ENCODE results near the gene CAPN1. TPM values are rescaled to one million over a fixed set of nuclear protein-coding genes. Genes with fewer than 3 reads are reported as not detected.

Gene CAPN1
- total RNA-seq, 1 experiment from 2014 or later: 115 TPM

GRCh38 chr11:65260756-65261590 is 79.2 kb downstream of the CAPN1 start:
- DNase-seq (ENCODE audit: low spot score): no peak

Other genes starting within 250 kb of the CAPN1 start
- not detected in 2 replicates for gene GPHA2, start 246.0 kb upstream of the CAPN1 start, total RNA-seq (2014; rRNA removed; shearing (Covaris generic))
- not detected in 2 replicates for gene MAJIN, start 209.8 kb upstream of the CAPN1 start, total RNA-seq (2014; rRNA removed; shearing (Covaris generic))
- gene BATF2, start 185.0 kb upstream of the CAPN1 start, total RNA-seq (2014; rRNA removed; shearing (Covaris generic)): 1.8 and 2.3 TPM in 2 replicates
- gene ARL2, start 167.8 kb upstream of the CAPN1 start, total RNA-seq (2014; rRNA removed; shearing (Covaris generic)): 266 and 271 TPM in 2 replicates
- gene SNX15, start 154.5 kb upstream of the CAPN1 start, total RNA-seq (2014; rRNA removed; shearing (Covaris generic)): 6.3 and 8.5 TPM in 2 replicates
- 4.1 and 10.7 TPM in 2 replicates for gene SAC3D1, start 140.7 kb upstream of the CAPN1 start, total RNA-seq (2014; rRNA removed; shearing (Covaris generic))
- not detected in 2 replicates for gene NAALADL1, start 123.4 kb upstream of the CAPN1 start, total RNA-seq (2014; rRNA removed; shearing (Covaris generic))
- 28.7 and 30.5 TPM in 2 replicates for gene CDCA5, start 97.9 kb upstream of the CAPN1 start, total RNA-seq (2014; rRNA removed; shearing (Covaris generic))
- gene ZFPL1, start 97.7 kb upstream of the CAPN1 start, total RNA-seq (2014; rRNA removed; shearing (Covaris generic)): 35.7 and 40.5 TPM in 2 replicates
- 68.7 and 134 TPM in 2 replicates for gene VPS51, start 85.7 kb upstream of the CAPN1 start, total RNA-seq (2014; rRNA removed; shearing (Covaris generic))
- 3.2 and 5.2 TPM in 2 replicates for gene TM7SF2, start 70.1 kb upstream of the CAPN1 start, total RNA-seq (2014; rRNA removed; shearing (Covaris generic))
- gene ZNHIT2, start 64.2 kb upstream of the CAPN1 start, total RNA-seq (2014; rRNA removed; shearing (Covaris generic)): 5.6 and 8.0 TPM in 2 replicates
- 322 and 327 TPM in 2 replicates for gene FAU, start 59.8 kb upstream of the CAPN1 start, total RNA-seq (2014; rRNA removed; shearing (Covaris generic))
- gene MRPL49, start 59.6 kb upstream of the CAPN1 start, total RNA-seq (2014; rRNA removed; shearing (Covaris generic)): 61.6 and 76.7 TPM in 2 replicates
- 6.4 and 18.0 TPM in 2 replicates for gene SYVN1, start 47.4 kb upstream of the CAPN1 start, total RNA-seq (2014; rRNA removed; shearing (Covaris generic))
- not detected in 2 replicates for gene SPDYC, start 11.7 kb upstream of the CAPN1 start, total RNA-seq (2014; rRNA removed; shearing (Covaris generic))
- 33.0 and 40.9 TPM in 2 replicates for gene POLA2, start 80.0 kb downstream of the CAPN1 start, total RNA-seq (2014; rRNA removed; shearing (Covaris generic))
- gene CDC42EP2, start 132.9 kb downstream of the CAPN1 start, total RNA-seq (2014; rRNA removed; shearing (Covaris generic)): 1.9 and 2.5 TPM in 2 replicates
- gene DPF2, start 151.9 kb downstream of the CAPN1 start, total RNA-seq (2014; rRNA removed; shearing (Covaris generic)): 29.0 and 29.2 TPM in 2 replicates
- 1.1 and 1.6 TPM in 2 replicates for gene TIGD3, start 172.8 kb downstream of the CAPN1 start, total RNA-seq (2014; rRNA removed; shearing (Covaris generic))
- gene SLC25A45, start 200.7 kb downstream of the CAPN1 start, total RNA-seq (2014; rRNA removed; shearing (Covaris generic)): 0.10 and 0.91 TPM in 2 replicates
- 16.3 and 37.3 TPM in 2 replicates for gene FRMD8, start 204.7 kb downstream of the CAPN1 start, total RNA-seq (2014; rRNA removed; shearing (Covaris generic))
- 2.9 and 3.4 TPM in 2 replicates for gene NEAT1, start 240.9 kb downstream of the CAPN1 start, total RNA-seq (2014; rRNA removed; shearing (Covaris generic))

Data from H4 (cell line).